ENCODE results near the gene ZKSCAN7. TPM values are rescaled to one million over a fixed set of nuclear protein-coding genes. Genes with fewer than 3 reads are reported as not detected.

The ZKSCAN7 gene
- total RNA-seq, result 1 to 10 TPM; 1.3 to 1.7 TPM

DNA sequence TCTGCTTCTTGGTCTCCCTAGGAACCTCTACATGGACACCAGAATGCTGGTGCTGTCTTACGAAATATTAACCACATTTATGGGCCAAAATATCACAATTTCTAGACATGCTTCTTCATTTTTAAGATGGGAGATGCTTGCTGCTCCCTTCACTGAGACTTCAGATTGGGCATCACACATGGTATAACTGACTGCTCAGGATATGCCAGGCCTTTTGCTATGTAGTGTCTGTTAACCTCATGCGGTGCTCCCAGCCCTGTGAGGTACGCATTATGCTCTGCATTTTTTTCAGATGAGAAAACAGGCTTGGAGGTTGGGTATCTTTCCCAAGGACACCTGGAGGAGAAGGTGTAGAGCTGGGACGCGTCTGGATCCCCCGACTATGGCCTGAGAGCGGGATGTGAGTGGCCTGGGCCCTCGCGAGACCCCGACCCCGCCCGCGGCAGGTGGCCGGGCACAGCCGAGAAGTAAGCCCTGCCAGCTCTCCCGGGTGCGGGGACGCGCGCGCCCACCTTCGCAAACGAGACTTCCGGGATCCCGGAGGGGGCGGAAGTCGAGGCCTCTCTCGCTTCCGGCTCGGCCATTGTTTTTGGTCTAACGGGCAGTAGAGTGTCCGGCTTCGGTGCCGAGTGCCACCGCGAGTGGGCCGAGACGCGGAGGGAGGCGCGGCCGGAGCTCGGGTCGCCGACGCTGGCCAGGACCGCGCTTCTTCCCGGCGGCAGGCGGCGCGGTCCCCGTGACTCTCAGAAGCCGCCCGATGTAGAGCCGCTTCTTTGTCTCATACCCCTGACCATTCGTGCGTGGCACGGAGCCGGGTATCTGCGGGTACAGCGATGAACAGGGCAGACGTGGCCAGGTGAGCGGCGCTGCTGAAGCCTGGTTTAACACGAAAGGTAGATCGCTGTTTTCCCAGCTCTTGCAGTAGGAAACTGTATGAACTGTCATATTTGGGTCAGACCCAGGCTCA lies at the start of gene ZKSCAN7:
ZKSCAN7 (plus strand) TSS at position 568 of the 967 bp plus-strand sequence. CDS start 1,855 bp downstream, outside the sequence.
- POLR2A ChIA-PET, result interaction anchor here (1.0 to 1.4 kb wide), 2 partner anchors 44 to 216 kb away, joined by 3 to 5 read pairs; partner anchors contain the start of gene TCAIM
- intact Hi-C loops (cut with micrococcal nuclease), result no loop called here
- H3K27me3 Mint-ChIP-seq, result no peaks in the 10 kb centered on the region
- DNase-seq, result peak; percentile 65
- peak within 1 kb of the TSS; percentile 46 for H3K27ac Mint-ChIP-seq
- H3K9me3 Mint-ChIP-seq, result peaks cover 5% of the 10 kb centered on the region
- peak within 1 kb of the TSS; percentile 82 for H3K4me3 Mint-ChIP-seq
- peaks cover 15% of the 10 kb centered on the region for H3K4me1 Mint-ChIP-seq (ENCODE audit: low read depth)
- H3K36me3 Mint-ChIP-seq, result peaks cover 10% of the 10 kb centered on the region
- CTCF ChIA-PET, result interaction anchor here (0.7 to 1.7 kb wide), 2 partner anchors 92 to 359 kb away, joined by 3 to 5 read pairs; no protein-coding TSS in a partner anchor

DNA sequence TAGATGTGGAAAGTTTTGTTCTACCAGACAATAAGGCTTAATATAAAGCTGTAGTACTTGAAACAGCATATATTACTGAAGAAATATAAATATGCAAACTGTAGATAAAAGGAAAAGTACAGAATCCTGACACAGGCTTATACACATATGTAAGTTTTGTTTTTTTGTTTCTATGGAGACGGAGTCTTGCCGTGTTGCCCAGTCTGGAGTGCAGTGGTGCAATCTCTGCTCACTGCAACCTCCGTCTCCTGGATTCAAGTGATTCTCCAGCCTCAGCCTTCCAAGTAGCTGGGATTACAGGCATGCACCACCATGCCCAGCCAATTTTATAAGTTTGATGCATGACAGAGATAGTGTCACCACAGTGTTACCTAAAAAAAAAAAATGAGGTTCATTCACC lies 48.4 kb upstream of the ZKSCAN7 start:
- H3K27me3 Mint-ChIP-seq, result no peaks in the 10 kb centered on the region
- CTCF ChIA-PET, result interaction anchor here (0.6 kb wide), 1 partner anchor 1635 kb away, joined by 3 read pairs; no protein-coding TSS in a partner anchor
- no peak overlapping the region for H3K27ac Mint-ChIP-seq
- intact Hi-C loops (cut with micrococcal nuclease), result no loop called here
- H3K9me3 Mint-ChIP-seq, result peaks cover 22% of the 10 kb centered on the region
- no peak overlapping the region for H3K4me3 Mint-ChIP-seq
- no peak for DNase-seq
- peaks cover 39% of the 10 kb centered on the region for H3K36me3 Mint-ChIP-seq
- peaks cover 31% of the 10 kb centered on the region for H3K4me1 Mint-ChIP-seq (ENCODE audit: low read depth)
- POLR2A ChIA-PET, result no interaction called here

DNA sequence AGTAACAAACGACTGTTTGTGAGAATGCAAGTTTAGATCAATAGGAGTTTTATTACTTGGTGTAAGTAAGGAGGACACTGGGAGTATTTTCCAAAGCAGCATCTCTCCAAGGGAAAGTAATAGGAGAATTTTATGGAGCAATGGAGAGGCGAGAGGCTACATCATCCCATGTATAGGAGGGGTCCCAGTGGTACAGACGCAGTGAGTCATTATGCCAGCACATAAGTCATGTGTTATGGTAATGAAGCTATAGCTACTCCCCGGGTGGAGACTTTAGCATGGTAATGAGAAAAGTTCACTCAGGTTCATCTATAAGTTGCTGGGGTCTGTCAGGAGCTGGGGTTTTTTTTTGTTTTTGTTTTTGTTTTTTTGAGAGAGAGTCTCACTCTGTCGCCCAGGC lies 48.0 kb upstream of the ZKSCAN7 start:
- peaks cover 35% of the 10 kb centered on the region for H3K36me3 Mint-ChIP-seq
- H3K4me1 Mint-ChIP-seq (ENCODE audit: low read depth), result peaks cover 33% of the 10 kb centered on the region
- no peak overlapping the region for H3K4me3 Mint-ChIP-seq
- ChIA-PET CTCF (interaction anchor here (0.6 to 0.7 kb wide), 2 partner anchors 471 to 1636 kb away, joined by 3 read pairs; no protein-coding TSS in a partner anchor), POLR2A (no interaction called here)
- peaks cover 18% of the 10 kb centered on the region for H3K9me3 Mint-ChIP-seq
- no peak overlapping the region for H3K27ac Mint-ChIP-seq
- no peak for DNase-seq
- intact Hi-C loops (cut with micrococcal nuclease), result no loop called here
- no peaks in the 10 kb centered on the region for H3K27me3 Mint-ChIP-seq

DNA sequence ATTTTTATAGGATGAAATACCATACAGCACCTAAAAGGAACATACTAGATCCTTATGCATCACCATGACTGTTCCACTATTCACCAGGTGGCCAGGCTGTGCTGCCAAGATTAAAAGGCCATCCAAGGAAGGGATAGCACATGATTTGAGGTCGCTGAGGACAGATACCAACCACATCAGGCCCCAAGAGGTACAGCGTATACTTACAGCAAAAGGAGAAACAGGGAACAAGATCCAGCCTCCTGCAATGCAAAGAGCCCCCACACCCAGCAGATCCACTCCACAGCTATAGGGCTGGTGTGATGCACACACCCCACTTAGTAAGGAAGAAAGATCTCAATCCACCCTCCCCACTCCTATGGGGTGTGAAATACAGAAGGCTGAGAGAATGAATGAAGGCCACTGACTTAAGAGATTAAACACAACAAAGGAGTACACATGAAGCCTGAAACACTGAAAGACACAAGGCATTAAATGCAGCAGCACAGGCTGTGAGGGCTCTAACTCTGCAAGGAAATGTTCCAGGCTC lies 45.5 kb upstream of the ZKSCAN7 start:
- H3K9me3 Mint-ChIP-seq, result peaks cover 5% of the 10 kb centered on the region
- H3K4me3 Mint-ChIP-seq, result peak overlapping the region; percentile 89
- ChIA-PET POLR2A (interaction anchor here (1.1 kb wide), 1 partner anchor 252 kb away, joined by 6 read pairs; the partner anchor contains the start of genes KIAA1143 and KIF15), CTCF (no interaction called here)
- H3K36me3 Mint-ChIP-seq, result peaks cover 21% of the 10 kb centered on the region
- peaks cover 33% of the 10 kb centered on the region for H3K4me1 Mint-ChIP-seq (ENCODE audit: low read depth)
- peak; percentile 12 for DNase-seq
- peak overlapping the region; percentile 93 for H3K27ac Mint-ChIP-seq
- H3K27me3 Mint-ChIP-seq, result no peaks in the 10 kb centered on the region
- intact Hi-C loops (cut with micrococcal nuclease), result no loop called here

DNA sequence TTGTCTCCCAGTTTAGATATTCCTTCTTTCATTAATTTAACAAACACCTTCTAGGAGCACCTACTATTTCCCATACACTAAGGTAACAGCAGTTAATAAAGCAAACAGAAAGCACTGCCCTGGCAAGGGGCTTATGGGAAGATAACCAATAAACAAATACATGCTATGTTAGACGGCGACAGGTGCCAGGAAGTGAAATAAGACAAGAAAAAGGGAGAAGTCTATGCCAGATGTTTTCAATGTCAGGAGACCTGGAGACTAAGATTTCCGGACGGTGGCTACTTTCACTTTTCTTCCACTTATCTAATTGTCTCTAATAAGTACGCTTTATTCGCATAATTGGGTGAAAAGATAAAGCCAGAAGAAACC lies 45.0 kb upstream of the ZKSCAN7 start:
- POLR2A ChIA-PET, result interaction anchor here (1.1 to 2.5 kb wide), 5 partner anchors 32 to 466 kb away, joined by 3 to 18 read pairs (median 8); partner anchors contain the start of genes EXOSC7, KIAA1143, KIF15 and TCAIM
- Mint-ChIP-seq H3K27ac (peak overlapping the region; percentile 93), H3K4me1 (ENCODE audit: low read depth) (peaks cover 33% of the 10 kb centered on the region), H3K27me3 (no peaks in the 10 kb centered on the region), H3K36me3 (peaks cover 21% of the 10 kb centered on the region), H3K4me3 (peak overlapping the region; percentile 89), H3K9me3 (peaks cover 5% of the 10 kb centered on the region)
- DNase-seq, result no peak
- CTCF ChIA-PET, result interaction anchor here (1.5 to 2.5 kb wide), 2 partner anchors 23 to 404 kb away, joined by 4 to 10 read pairs; no protein-coding TSS in a partner anchor
- intact Hi-C loops (cut with micrococcal nuclease), result loop anchor here (1.0 to 5.0 kb wide), 5 partner anchors 33 to 252 kb away; partner anchors contain the start of genes KIAA1143, KIF15 and ZNF445

DNA sequence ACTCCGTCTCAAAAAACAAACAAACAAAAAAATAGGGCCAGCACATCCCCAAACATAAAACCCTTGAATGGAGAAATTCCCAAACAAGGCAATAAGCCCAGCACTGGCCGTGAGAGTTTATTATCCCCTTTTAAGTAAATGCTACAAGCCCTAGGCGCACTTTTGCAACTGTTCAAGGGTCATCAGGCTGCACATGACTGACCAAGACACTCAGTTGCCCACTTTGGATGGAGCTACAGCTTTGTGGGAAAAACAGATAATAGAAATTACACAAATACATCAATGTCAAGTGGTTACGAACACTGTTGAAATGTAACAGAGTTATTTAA lies 43.8 kb upstream of the ZKSCAN7 start:
- DNase-seq, result no peak
- H3K9me3 Mint-ChIP-seq, result no peaks in the 10 kb centered on the region
- intact Hi-C loops (cut with micrococcal nuclease), result loop anchor here (1.0 to 5.0 kb wide), 6 partner anchors 42 to 251 kb away; partner anchors contain the start of genes KIAA1143, KIF15 and TCAIM
- POLR2A ChIA-PET, result interaction anchor here (1.3 to 2.5 kb wide), 5 partner anchors 33 to 465 kb away, joined by 3 to 18 read pairs (median 8); partner anchors contain the start of genes EXOSC7, TCAIM and ZDHHC3
- CTCF ChIA-PET, result interaction anchor here (0.7 to 2.5 kb wide), 6 partner anchors 22 to 403 kb away, joined by 3 to 10 read pairs (median 4); no protein-coding TSS in a partner anchor
- H3K27ac Mint-ChIP-seq, result peak overlapping the region; percentile 93
- H3K4me3 Mint-ChIP-seq, result peak overlapping the region; percentile 89
- H3K36me3 Mint-ChIP-seq, result peaks cover 9% of the 10 kb centered on the region
- no peaks in the 10 kb centered on the region for H3K27me3 Mint-ChIP-seq
- H3K4me1 Mint-ChIP-seq (ENCODE audit: low read depth), result peaks cover 30% of the 10 kb centered on the region

DNA sequence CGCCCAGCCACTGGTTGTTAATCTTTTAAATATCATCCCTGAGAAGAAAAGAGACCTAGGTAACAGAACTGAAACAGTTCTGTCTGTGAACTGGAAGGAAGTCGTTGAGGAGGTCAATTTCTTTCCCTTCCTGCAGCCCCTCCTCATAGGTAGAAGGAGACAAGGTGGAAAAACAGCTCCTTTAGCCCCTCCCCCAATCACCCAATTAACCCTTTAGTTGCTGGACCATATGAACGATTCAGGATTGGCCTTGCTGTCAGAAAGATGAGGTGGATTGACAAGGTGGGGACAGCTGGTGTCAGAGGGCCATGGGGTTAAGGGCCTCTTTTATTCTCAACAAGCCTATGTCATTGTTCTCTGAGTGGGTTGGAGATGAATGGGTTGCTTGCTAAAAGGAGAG lies 41.5 kb upstream of the ZKSCAN7 start:
- intact Hi-C loops (cut with micrococcal nuclease), result loop anchor here (5.0 kb wide), 2 partner anchors 191 to 249 kb away; partner anchors contain the start of genes KIAA1143 and KIF15
- CTCF ChIA-PET, result interaction anchor here (0.5 kb wide), 1 partner anchor 152 kb away, joined by 3 read pairs; no protein-coding TSS in a partner anchor

DNA sequence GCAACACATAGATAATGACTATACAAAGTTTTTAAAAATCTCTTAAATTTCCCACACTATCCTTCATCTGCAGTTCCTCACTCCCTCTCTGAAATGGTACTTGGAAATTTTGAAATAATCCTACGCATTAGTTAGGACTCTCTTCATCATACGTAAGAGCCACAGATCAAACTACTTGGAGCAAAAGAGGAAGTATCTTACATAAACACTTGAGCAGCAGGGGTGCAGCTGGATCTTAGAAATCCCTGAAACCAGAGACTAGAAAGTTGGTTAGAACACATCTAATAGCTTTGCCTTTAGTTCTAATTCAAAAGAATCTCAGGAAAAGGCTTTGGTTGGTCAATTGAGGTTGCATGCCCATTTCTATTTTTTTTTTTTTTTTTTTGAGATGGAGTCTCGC lies 38.8 kb upstream of the ZKSCAN7 start:
- peaks cover 13% of the 10 kb centered on the region for H3K27me3 Mint-ChIP-seq
- H3K36me3 Mint-ChIP-seq, result no peaks in the 10 kb centered on the region
- POLR2A ChIA-PET, result no interaction called here
- peaks cover 6% of the 10 kb centered on the region for H3K4me1 Mint-ChIP-seq (ENCODE audit: low read depth)
- CTCF ChIA-PET, result no interaction called here
- no peak overlapping the region for H3K4me3 Mint-ChIP-seq
- no peak overlapping the region for H3K27ac Mint-ChIP-seq
- H3K9me3 Mint-ChIP-seq, result no peaks in the 10 kb centered on the region
- intact Hi-C loops (cut with micrococcal nuclease), result no loop called here
- DNase-seq, result no peak

More for the DNA sequence above, 41.5 kb upstream of the ZKSCAN7 start:
- peaks cover 20% of the 10 kb centered on the region for H3K4me1 Mint-ChIP-seq (ENCODE audit: low read depth)
- H3K27ac Mint-ChIP-seq, result no peak overlapping the region
- H3K27me3 Mint-ChIP-seq, result peaks cover 7% of the 10 kb centered on the region
- no peaks in the 10 kb centered on the region for H3K9me3 Mint-ChIP-seq
- POLR2A ChIA-PET, result no interaction called here
- no peak overlapping the region for H3K4me3 Mint-ChIP-seq
- no peak for DNase-seq
- no peaks in the 10 kb centered on the region for H3K36me3 Mint-ChIP-seq

DNA sequence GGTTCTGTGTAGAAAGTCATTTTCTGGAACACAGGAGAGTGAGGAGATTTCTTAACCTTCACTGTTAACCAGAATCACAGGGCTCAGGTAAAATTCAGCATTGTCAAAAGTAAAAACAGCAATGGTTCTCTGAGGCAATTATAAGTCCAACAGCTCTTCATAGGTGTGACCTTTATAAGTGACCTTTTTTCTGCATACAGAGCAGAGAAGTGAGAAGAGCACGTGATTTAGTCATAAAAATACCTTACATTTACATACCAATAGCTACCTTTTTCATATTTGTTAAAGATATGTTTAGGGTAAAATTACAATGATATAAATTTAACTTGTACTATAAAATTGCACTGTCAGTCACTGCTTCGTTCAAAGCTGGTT lies 36.2 kb upstream of the ZKSCAN7 start:
- Mint-ChIP-seq H3K36me3 (no peaks in the 10 kb centered on the region), H3K9me3 (no peaks in the 10 kb centered on the region), H3K4me1 (ENCODE audit: low read depth) (no peaks in the 10 kb centered on the region), H3K27ac (no peak overlapping the region), H3K27me3 (peaks cover 25% of the 10 kb centered on the region), H3K4me3 (no peak overlapping the region)
- CTCF ChIA-PET, result no interaction called here
- intact Hi-C loops (cut with micrococcal nuclease), result no loop called here
- POLR2A ChIA-PET, result no interaction called here
- DNase-seq, result no peak

DNA sequence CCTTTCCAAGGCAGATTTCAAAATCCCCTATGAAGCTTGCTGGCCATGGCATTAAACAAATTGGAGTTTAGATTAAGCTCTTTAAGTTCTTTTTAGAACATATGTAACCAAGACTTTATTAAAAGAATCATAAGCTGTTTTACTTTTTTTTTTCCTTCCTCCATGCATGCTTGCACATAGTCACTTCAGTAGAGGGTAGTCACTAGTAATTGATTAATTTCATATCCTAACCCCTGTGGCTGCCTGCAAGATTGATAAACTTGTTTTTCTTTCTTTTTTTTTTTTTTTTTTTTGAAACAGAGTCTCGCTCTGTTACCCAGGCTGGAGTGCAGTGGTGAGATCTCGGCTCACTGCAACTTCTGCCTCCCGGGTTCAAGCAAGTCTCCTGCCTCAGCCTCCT lies 33.3 kb upstream of the ZKSCAN7 start:
- Mint-ChIP-seq H3K27ac (no peak overlapping the region), H3K4me1 (ENCODE audit: low read depth) (no peaks in the 10 kb centered on the region), H3K4me3 (no peak overlapping the region), H3K27me3 (peaks cover 33% of the 10 kb centered on the region), H3K36me3 (no peaks in the 10 kb centered on the region), H3K9me3 (no peaks in the 10 kb centered on the region)
- intact Hi-C loops (cut with micrococcal nuclease), result no loop called here
- DNase-seq, result no peak
- POLR2A ChIA-PET, result interaction anchor here (0.6 kb wide), 2 partner anchors 11 to 55 kb away, joined by 3 to 4 read pairs; no protein-coding TSS in a partner anchor
- CTCF ChIA-PET, result interaction anchor here (0.7 kb wide), 1 partner anchor 54 kb away, joined by 3 read pairs; no protein-coding TSS in a partner anchor

DNA sequence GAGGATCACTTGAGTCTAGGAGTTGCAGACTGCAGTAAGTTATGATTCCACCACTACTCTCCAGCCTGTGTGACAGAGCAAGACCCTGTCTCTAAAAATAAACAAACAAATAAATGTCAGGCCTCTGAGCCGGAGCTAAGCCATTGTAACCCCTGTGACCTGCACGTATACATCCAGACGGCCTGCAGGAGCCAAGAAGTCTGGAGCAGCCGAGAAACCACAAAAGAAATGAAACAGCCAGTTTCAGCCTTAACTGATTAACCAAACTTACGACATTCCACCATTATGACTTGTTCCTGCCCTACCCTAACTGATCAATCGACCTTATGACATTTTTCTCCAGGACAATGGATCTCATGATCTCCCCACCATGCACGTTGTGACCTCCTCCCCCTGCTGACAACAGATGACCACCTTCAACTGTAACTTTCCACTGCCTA lies 32.5 kb upstream of the ZKSCAN7 start:
- DNase-seq, result no peak
- no peaks in the 10 kb centered on the region for H3K9me3 Mint-ChIP-seq
- no peak overlapping the region for H3K27ac Mint-ChIP-seq
- no peak overlapping the region for H3K4me3 Mint-ChIP-seq
- H3K36me3 Mint-ChIP-seq, result no peaks in the 10 kb centered on the region
- peaks cover 34% of the 10 kb centered on the region for H3K27me3 Mint-ChIP-seq
- intact Hi-C loops (cut with micrococcal nuclease), result no loop called here
- H3K4me1 Mint-ChIP-seq (ENCODE audit: low read depth), result no peaks in the 10 kb centered on the region
- POLR2A ChIA-PET, result no interaction called here
- CTCF ChIA-PET, result no interaction called here

DNA sequence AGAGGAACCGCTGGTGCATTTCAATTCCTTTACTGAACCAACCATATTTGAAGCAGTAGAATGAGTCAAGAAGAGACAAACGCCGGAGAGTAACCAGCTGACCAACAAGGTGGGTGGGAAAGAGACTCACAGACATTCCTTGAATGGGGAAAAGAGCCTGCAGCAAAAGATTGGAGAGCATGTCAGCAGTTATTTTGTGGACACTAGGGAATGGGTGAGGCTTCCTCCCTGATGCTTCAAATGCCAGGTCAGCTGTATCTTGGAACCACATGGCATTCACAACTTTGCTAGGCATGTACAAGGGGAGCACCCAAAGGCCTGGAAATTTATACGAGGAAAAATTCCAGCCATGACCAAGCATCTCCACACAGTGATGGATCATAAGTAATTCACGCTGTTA lies 29.9 kb upstream of the ZKSCAN7 start:
- Mint-ChIP-seq H3K4me1 (ENCODE audit: low read depth) (no peaks in the 10 kb centered on the region), H3K36me3 (no peaks in the 10 kb centered on the region), H3K9me3 (no peaks in the 10 kb centered on the region), H3K27me3 (peaks cover 26% of the 10 kb centered on the region), H3K27ac (no peak overlapping the region), H3K4me3 (no peak overlapping the region)
- intact Hi-C loops (cut with micrococcal nuclease), result no loop called here
- DNase-seq, result no peak
- ChIA-PET POLR2A (no interaction called here), CTCF (no interaction called here)
